HTR-8/SVneo (cell line): ENCODE data around the gene RAB18.
"Not testable (repeated sequence)": the region's sequence is repeated elsewhere in the genome, so short reads cannot be mapped to it uniquely, and the experiment has no call there.

Experiments
- DNase-seq: peaks from one replicate; pipeline ENCODE4 v3.0.0; 2011; ENCODE audit warnings: low spot score, mixed read lengths; ENCODE audit not compliant: insufficient read length
- FAIRE-seq: peaks from 2 replicates; lab custom pipeline; 2011; peaks lifted over from hg19 to GRCh38; lab: Jason Lieb, UNC

Gene RAB18

GRCh38 chr10:27503498-27504006 is 552 bp upstream of the RAB18 start:
- FAIRE-seq (no peak), DNase-seq (no peak)

GRCh38 chr10:27504808-27505460 is 830 bp downstream of the RAB18 start:
- FAIRE-seq: peak; percentile 33
- no peak for DNase-seq

GRCh38 chr10:27505537-27505936 is 1.4 kb downstream of the RAB18 start:
- FAIRE-seq, DNase-seq: not testable (repeated sequence)

GRCh38 chr10:27506280-27506679 is 2.2 kb downstream of the RAB18 start:
- FAIRE-seq (no peak), DNase-seq (no peak)

- no peak for DNase-seq
- no peak for FAIRE-seq
Measured at GRCh38 chr10:27512548-27512947, 8.4 kb downstream of the RAB18 start.

- FAIRE-seq (no peak), DNase-seq (no peak)
Measured at GRCh38 chr10:27513451-27514191, 9.5 kb downstream of the RAB18 start.

GRCh38 chr10:27514243-27514642 is 10.1 kb downstream of the RAB18 start:
- FAIRE-seq: no peak
- no peak for DNase-seq

- FAIRE-seq (no peak), DNase-seq (no peak)
Measured at GRCh38 chr10:27518261-27518660, 14.2 kb downstream of the RAB18 start.

GRCh38 chr10:27525819-27526218 is 21.7 kb downstream of the RAB18 start:
- no peak for FAIRE-seq
- no peak for DNase-seq

- FAIRE-seq: no peak
- DNase-seq: no peak
Measured at GRCh38 chr10:27526242-27526641, 22.1 kb downstream of the RAB18 start.

- no peak for FAIRE-seq
- no peak for DNase-seq
Measured at GRCh38 chr10:27527666-27528295, 23.7 kb downstream of the RAB18 start.

GRCh38 chr10:27529010-27529783 is 25.1 kb downstream of the RAB18 start:
- FAIRE-seq: no peak
- DNase-seq: no peak

- DNase-seq: no peak
- FAIRE-seq: no peak
Measured at GRCh38 chr10:27530477-27530876, 26.4 kb downstream of the RAB18 start.

- no peak for DNase-seq
- no peak for FAIRE-seq
Measured at GRCh38 chr10:27531336-27531847, 27.3 kb downstream of the RAB18 start.

GRCh38 chr10:27534161-27534700 is 30.1 kb downstream of the RAB18 start:
- no peak for FAIRE-seq

GRCh38 chr10:27535317-27535716 is 31.2 kb downstream of the RAB18 start:
- no peak for DNase-seq
- FAIRE-seq: no peak

More at GRCh38 chr10:27534161-27534700, 30.1 kb downstream of the RAB18 start:
- DNase-seq: no peak

- DNase-seq (no peak), FAIRE-seq (no peak)
Measured at GRCh38 chr10:27536437-27536836, 32.3 kb downstream of the RAB18 start.

- DNase-seq (no peak), FAIRE-seq (no peak)
Measured at GRCh38 chr10:27537166-27537565, 33.1 kb downstream of the RAB18 start.

GRCh38 chr10:27537787-27538186 is 33.7 kb downstream of the RAB18 start:
- FAIRE-seq (no peak), DNase-seq (no peak)

- no peak for FAIRE-seq
Measured at GRCh38 chr10:27540672-27541071, 36.6 kb downstream of the RAB18 start.

More at GRCh38 chr10:27540672-27541071, 36.6 kb downstream of the RAB18 start:
- no peak for DNase-seq
